ENCODE data around the gene COA3. TPM values are rescaled to one million over a fixed set of nuclear protein-coding genes. Genes with fewer than 3 reads are reported as not detected.

Gene COA3
- total RNA-seq, 1 donor from 2014 or later: 31.8 TPM

GRCh38 chr17:42766124-42766523 lies 32.4 kb downstream of the COA3 start:
- no peaks in the 10 kb centered on the region for H3K79me2 ChIP-seq (ENCODE audit: insufficient read depth, low read length)
- no peak for DNase-seq (ENCODE audit: low read depth)
- no peaks in the 10 kb centered on the region for H3K9me3 Mint-ChIP-seq (ENCODE audit: unreplicated experiment)
- H2AFZ ChIP-seq (ENCODE audit: low read depth, low read length): no peak overlapping the region
- no peak overlapping the region for H3K27ac Mint-ChIP-seq (ENCODE audit: unreplicated experiment)
- H3K4me3 Mint-ChIP-seq (ENCODE audit: unreplicated experiment): no peak overlapping the region
- H3K36me3 Mint-ChIP-seq (ENCODE audit: low read depth, unreplicated experiment): no peaks in the 10 kb centered on the region
- H3K9me3 ChIP-seq (ENCODE audit: insufficient read depth, low read depth, low read length): no peaks in the 10 kb centered on the region
- TF ChIP-seq EZH2 (IDR thresholded peaks at IDR 0.05; ENCODE audit: insufficient read depth, low read length) (no peak), CTCF (IDR thresholded peaks at IDR 0.05; ENCODE audit: insufficient read depth, low read depth, low read length) (no peak)
- H3K4me2 ChIP-seq (ENCODE audit: low read length): no peak overlapping the region
- peaks cover 11% of the 10 kb centered on the region for H3K4me1 Mint-ChIP-seq (ENCODE audit: low read depth, unreplicated experiment)
- no peak overlapping the region for H3K4me3 ChIP-seq (ENCODE audit: insufficient read depth, low read depth, low read length)
- H3K4me1 ChIP-seq (ENCODE audit: insufficient read depth, low read length): peaks cover 2% of the 10 kb centered on the region
- H3K9ac ChIP-seq (ENCODE audit: low read length): no peak overlapping the region
- H3K27me3 Mint-ChIP-seq (ENCODE audit: low read depth, unreplicated experiment): peaks cover 9% of the 10 kb centered on the region
- no peaks in the 10 kb centered on the region for H3K27me3 ChIP-seq (ENCODE audit: insufficient read depth, low read length)
- H3K27ac ChIP-seq (ENCODE audit: low read depth, low read length): no peak overlapping the region
- no peaks in the 10 kb centered on the region for H3K36me3 ChIP-seq (ENCODE audit: insufficient read depth, low read length)
- FAIRE-seq: no peak
- no peaks in the 10 kb centered on the region for H4K20me1 ChIP-seq (ENCODE audit: insufficient read depth, low read length)

- no peak overlapping the region for H3K27ac ChIP-seq (ENCODE audit: low read depth, low read length)
- H4K20me1 ChIP-seq (ENCODE audit: insufficient read depth, low read length): no peaks in the 10 kb centered on the region
- H3K4me1 Mint-ChIP-seq (ENCODE audit: low read depth, unreplicated experiment): peaks cover 8% of the 10 kb centered on the region
- no peaks in the 10 kb centered on the region for H3K36me3 ChIP-seq (ENCODE audit: insufficient read depth, low read length)
- H2AFZ ChIP-seq (ENCODE audit: low read depth, low read length): peak overlapping the region; percentile 92
- H3K4me2 ChIP-seq (ENCODE audit: low read length): peak overlapping the region; percentile 85
- peaks cover 4% of the 10 kb centered on the region for H3K9me3 ChIP-seq (ENCODE audit: insufficient read depth, low read depth, low read length)
- H3K4me1 ChIP-seq (ENCODE audit: insufficient read depth, low read length): peaks cover 2% of the 10 kb centered on the region
- H3K9me3 Mint-ChIP-seq (ENCODE audit: unreplicated experiment): no peaks in the 10 kb centered on the region
- H3K4me3 Mint-ChIP-seq (ENCODE audit: unreplicated experiment): no peak overlapping the region
- FAIRE-seq (no peak), DNase-seq (ENCODE audit: low read depth) (no peak)
- TF ChIP-seq CTCF (IDR thresholded peaks at IDR 0.05; ENCODE audit: insufficient read depth, low read depth, low read length) (no peak), EZH2 (IDR thresholded peaks at IDR 0.05; ENCODE audit: insufficient read depth, low read length) (no peak)
- peak overlapping the region; percentile 39 for H3K4me3 ChIP-seq (ENCODE audit: insufficient read depth, low read depth, low read length)
- H3K27me3 Mint-ChIP-seq (ENCODE audit: low read depth, unreplicated experiment): peaks cover 17% of the 10 kb centered on the region
- peaks cover 19% of the 10 kb centered on the region for H3K27me3 ChIP-seq (ENCODE audit: insufficient read depth, low read length)
- H3K79me2 ChIP-seq (ENCODE audit: insufficient read depth, low read length): no peaks in the 10 kb centered on the region
- H3K27ac Mint-ChIP-seq (ENCODE audit: unreplicated experiment): no peak overlapping the region
- H3K36me3 Mint-ChIP-seq (ENCODE audit: low read depth, unreplicated experiment): no peaks in the 10 kb centered on the region
- peak overlapping the region; percentile 48 for H3K9ac ChIP-seq (ENCODE audit: low read length)
These were observed 36.9 kb downstream of the COA3 start for GRCh38 chr17:42761638-42762037.

GRCh38 chr17:42760652-42761581 lies 37.6 kb downstream of the COA3 start, which contains the start of gene RAMP2:
TSS of gene RAMP2 (plus strand) at chr17:42761227. CDS start at chr17:42761262, 35 bp downstream.
- Histone ChIP-seq H2AFZ (ENCODE audit: low read depth, low read length) (peak within 1 kb of the TSS; percentile 92), H3K27ac (ENCODE audit: low read depth, low read length) (no peak within 1 kb of the TSS), H3K4me2 (ENCODE audit: low read length) (peak within 1 kb of the TSS; percentile 85), H3K27me3 (ENCODE audit: insufficient read depth, low read length) (peaks cover 19% of the 10 kb centered on the region), H3K36me3 (ENCODE audit: insufficient read depth, low read length) (no peaks in the 10 kb centered on the region), H3K4me1 (ENCODE audit: insufficient read depth, low read length) (peaks cover 2% of the 10 kb centered on the region), H3K4me3 (ENCODE audit: insufficient read depth, low read depth, low read length) (peak within 1 kb of the TSS; percentile 39), H3K9ac (ENCODE audit: low read length) (peak within 1 kb of the TSS; percentile 48), H4K20me1 (ENCODE audit: insufficient read depth, low read length) (no peaks in the 10 kb centered on the region), H3K79me2 (ENCODE audit: insufficient read depth, low read length) (no peaks in the 10 kb centered on the region), H3K9me3 (ENCODE audit: insufficient read depth, low read depth, low read length) (peaks cover 4% of the 10 kb centered on the region)
- FAIRE-seq: no peak
- TF ChIP-seq EZH2 (IDR thresholded peaks at IDR 0.05; ENCODE audit: insufficient read depth, low read length): peak; percentile 27
- no peak for TF ChIP-seq CTCF (IDR thresholded peaks at IDR 0.05; ENCODE audit: insufficient read depth, low read depth, low read length)
- H3K27me3 Mint-ChIP-seq (ENCODE audit: low read depth, unreplicated experiment): peaks cover 21% of the 10 kb centered on the region
- H3K36me3 Mint-ChIP-seq (ENCODE audit: low read depth, unreplicated experiment): peaks cover under 1% of the 10 kb centered on the region
- peak within 1 kb of the TSS; percentile 69 for H3K27ac Mint-ChIP-seq (ENCODE audit: unreplicated experiment)
- DNase-seq (ENCODE audit: low read depth): no peak
- H3K4me3 Mint-ChIP-seq (ENCODE audit: unreplicated experiment): peak within 1 kb of the TSS; percentile 66
- no peaks in the 10 kb centered on the region for H3K9me3 Mint-ChIP-seq (ENCODE audit: unreplicated experiment)
- peaks cover 8% of the 10 kb centered on the region for H3K4me1 Mint-ChIP-seq (ENCODE audit: low read depth, unreplicated experiment)

Measured in astrocyte (in vitro differentiated cells and primary cell).